Progenitor cell of endocrine pancreas (in vitro differentiated cells): ENCODE measurements around the gene LYPD6. TPM values are rescaled to one million over a fixed set of nuclear protein-coding genes. Genes with fewer than 3 reads are reported as not detected.

ENCODE experiments used
- DNase-seq: peaks from one replicate; pipeline ENCODE4 v3.0.0; 2021; ENCODE audit warnings: low spot score; ENCODE audit not compliant: unreplicated experiment
- H3K27ac Mint-ChIP-seq: 2 replicates; pipeline ENCODE4 v1.8.0; 2021; ENCODE audit warnings: mild to moderate bottlenecking, moderate library complexity, mixed read lengths
- H3K27me3 Mint-ChIP-seq: 2 replicates; pipeline ENCODE4 v1.8.0; 2021; ENCODE audit warnings: mixed read lengths
- H3K36me3 Mint-ChIP-seq: 2 replicates; pipeline ENCODE4 v1.8.0; 2022; ENCODE audit warnings: mixed read lengths; ENCODE audit not compliant: insufficient read depth
- H3K4me1 Mint-ChIP-seq: 2 replicates; pipeline ENCODE4 v1.8.0; 2021; ENCODE audit warnings: low read depth, mixed read lengths
- H3K4me3 Mint-ChIP-seq: 2 replicates; pipeline ENCODE4 v1.8.0; 2021; ENCODE audit warnings: low read depth, mild to moderate bottlenecking, moderate library complexity, mixed read lengths
- H3K9me3 Mint-ChIP-seq: 2 replicates; pipeline ENCODE4 v1.8.0; 2021; ENCODE audit warnings: low read depth, mixed read lengths
- CTCF ChIP-seq: fragments of 200-600 bp; sonication (generic); IDR thresholded peaks from one replicate; pipeline ENCODE4 v1.5.0; 2021; ENCODE audit warnings: antibody characterized with exemption, mild to moderate bottlenecking; ENCODE audit not compliant: unreplicated experiment
- total RNA-seq: library from RNA; stranded (reverse); gene quantifications from 2 replicates; pipeline ENCODE4 v1.2.1, GENCODE V29; 2021

LYPD6 gene
- total RNA-seq, 1 donor from 2014 or later = 30.1 TPM

- Mint-ChIP-seq H3K4me1 (no peaks in the 10 kb centered on the region), H3K9me3 (peaks cover 9% of the 10 kb centered on the region), H3K36me3 (peaks cover 1% of the 10 kb centered on the region), H3K4me3 (no peak overlapping the region), H3K27me3 (no peaks in the 10 kb centered on the region), H3K27ac (no peak overlapping the region)
- TF ChIP-seq CTCF = no peak
- DNase-seq = no peak
Observed at GRCh38 chr2:149513461-149513860, 183.1 kb downstream of the LYPD6 start.
